Measurements from ENCODE around the gene TRIM26. TPM values are rescaled to one million over a fixed set of nuclear protein-coding genes. Genes with fewer than 3 reads are reported as not detected.

The TRIM26 gene
- total RNA-seq, 2 donors from 2014 or later = 20.0 to 27.8 TPM

- DNase-seq (ENCODE audit: low spot score) = no peak
- peaks cover 0 to 10% of the 10 kb centered on the region in 2 donors for H3K4me1 ChIP-seq
- H3K27ac ChIP-seq = no peak overlapping the region
- no peaks in the 10 kb centered on the region for H3K27me3 ChIP-seq
- H3K36me3 ChIP-seq = no peaks in the 10 kb centered on the region
- H3K9me3 ChIP-seq = no peaks in the 10 kb centered on the region
- TF ChIP-seq CTCF (IDR thresholded peaks at IDR 0.05) = no peak
- no peak overlapping the region for H3K4me3 ChIP-seq
Observed at GRCh38 chr6:30152016-30152673, 61.1 kb downstream of the TRIM26 start.

GRCh38 chr6:30151580-30151979 lies 61.6 kb downstream of the TRIM26 start:
- DNase-seq (ENCODE audit: low spot score) = no peak
- peaks cover 0 to 7% of the 10 kb centered on the region in 2 donors for H3K4me1 ChIP-seq
- H3K4me3 ChIP-seq = no peak overlapping the region
- no peaks in the 10 kb centered on the region for H3K9me3 ChIP-seq
- no peaks in the 10 kb centered on the region for H3K27me3 ChIP-seq
- no peak overlapping the region for H3K27ac ChIP-seq
- H3K36me3 ChIP-seq = no peaks in the 10 kb centered on the region
- no peak for TF ChIP-seq CTCF (IDR thresholded peaks at IDR 0.05)

GRCh38 chr6:30150671-30151395 lies 62.4 kb downstream of the TRIM26 start:
- no peak for DNase-seq (ENCODE audit: low spot score)
- no peaks in the 10 kb centered on the region for H3K36me3 ChIP-seq
- no peak for TF ChIP-seq CTCF (IDR thresholded peaks at IDR 0.05)
- peaks cover 0 to 3% of the 10 kb centered on the region in 2 donors for H3K4me1 ChIP-seq
- H3K27me3 ChIP-seq = no peaks in the 10 kb centered on the region
- H3K9me3 ChIP-seq = no peaks in the 10 kb centered on the region
- H3K4me3 ChIP-seq = no peak overlapping the region
- H3K27ac ChIP-seq = no peak overlapping the region

- no peak for TF ChIP-seq CTCF (IDR thresholded peaks at IDR 0.05)
- H3K27me3 ChIP-seq = no peaks in the 10 kb centered on the region
- H3K4me3 ChIP-seq = no peak overlapping the region
- H3K36me3 ChIP-seq = no peaks in the 10 kb centered on the region
- no peak for DNase-seq (ENCODE audit: low spot score)
- no peaks in the 10 kb centered on the region for H3K4me1 ChIP-seq
- H3K9me3 ChIP-seq = no peaks in the 10 kb centered on the region
- no peak overlapping the region for H3K27ac ChIP-seq
Observed at GRCh38 chr6:30149858-30150550, 63.2 kb downstream of the TRIM26 start.

- no peak for TF ChIP-seq CTCF (IDR thresholded peaks at IDR 0.05)
- no peak for DNase-seq (ENCODE audit: low spot score)
- Histone ChIP-seq H3K27ac (no peak overlapping the region), H3K4me1 (no peaks in the 10 kb centered on the region), H3K4me3 (no peak overlapping the region), H3K27me3 (no peaks in the 10 kb centered on the region), H3K36me3 (no peaks in the 10 kb centered on the region), H3K9me3 (no peaks in the 10 kb centered on the region)
Observed at GRCh38 chr6:30149234-30149633, 64.0 kb downstream of the TRIM26 start.

All from right atrium auricular region (tissue), 2 donors.